Measurements from ENCODE around the gene SPAG8.

DNA sequence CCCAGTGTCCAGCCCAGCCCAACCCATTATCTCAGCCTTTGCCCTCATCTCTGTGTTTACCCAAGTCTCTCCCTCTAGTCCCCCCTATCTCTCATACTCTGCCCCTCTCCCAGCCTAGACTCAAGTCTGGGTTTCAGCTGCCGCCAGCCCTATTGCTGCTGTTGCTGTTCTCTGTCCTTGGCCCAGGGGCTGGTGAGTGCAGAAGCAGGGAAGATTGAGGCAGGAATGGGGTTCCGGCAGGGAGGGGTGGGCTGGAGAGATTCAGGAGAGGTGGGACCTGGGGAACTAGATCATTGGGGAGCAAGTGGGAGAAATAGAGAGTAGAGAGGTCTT is 17.7 kb upstream of the SPAG8 start:
- TF ChIP-seq EZH2phosphoT487 (IDR thresholded peaks at IDR 0.05; ENCODE audit: insufficient read depth, low read depth) (no peak), EZH2 (IDR thresholded peaks at IDR 0.05; ENCODE audit: insufficient read depth, poor library complexity, severe bottlenecking) (no peak)
